ENCODE results near the gene GTF2A1. TPM values are rescaled to one million over a fixed set of nuclear protein-coding genes. Genes with fewer than 3 reads are reported as not detected.

GTF2A1 gene
- total RNA-seq, 1 donor from 2014 or later, result 63.1 TPM

GRCh38 chr14:81209167-81209836, 11.5 kb downstream of the GTF2A1 start:
- no peak overlapping the region for H2AFZ ChIP-seq (replicated peaks)
- H3K79me2 ChIP-seq (ENCODE audit: low read depth), result peaks cover 100% of the 10 kb centered on the region
- no peaks in the 10 kb centered on the region for H3K27me3 ChIP-seq
- Mint-ChIP-seq H3K4me1 (peaks cover 9% of the 10 kb centered on the region), H3K4me3 (no peak overlapping the region), H3K27ac (no peak overlapping the region), H3K36me3 (peaks cover 61% of the 10 kb centered on the region), H3K27me3 (ENCODE audit: insufficient read depth, low read depth) (no peaks in the 10 kb centered on the region), H3K9me3 (no peaks in the 10 kb centered on the region)
- peaks cover 71% of the 10 kb centered on the region for H4K20me1 ChIP-seq (ENCODE audit: low read depth)
- no peaks in the 10 kb centered on the region for H3F3A ChIP-seq (ENCODE audit: low read depth)
- no peaks in the 10 kb centered on the region for H3K9me3 ChIP-seq (ENCODE audit: low read depth)
- no peak overlapping the region for H3K4me2 ChIP-seq
- DNase-seq (ENCODE audit: low spot score), result no peak
- no peak overlapping the region for H3K4me3 ChIP-seq
- no peak overlapping the region for H3K27ac ChIP-seq
- H3K4me1 ChIP-seq, result no peaks in the 10 kb centered on the region
- TF ChIP-seq EZH2 (IDR thresholded peaks at IDR 0.05) (no peak), EZH2phosphoT487 (IDR thresholded peaks at IDR 0.05) (no peak)
- TF ChIP-seq, protein P1, sequence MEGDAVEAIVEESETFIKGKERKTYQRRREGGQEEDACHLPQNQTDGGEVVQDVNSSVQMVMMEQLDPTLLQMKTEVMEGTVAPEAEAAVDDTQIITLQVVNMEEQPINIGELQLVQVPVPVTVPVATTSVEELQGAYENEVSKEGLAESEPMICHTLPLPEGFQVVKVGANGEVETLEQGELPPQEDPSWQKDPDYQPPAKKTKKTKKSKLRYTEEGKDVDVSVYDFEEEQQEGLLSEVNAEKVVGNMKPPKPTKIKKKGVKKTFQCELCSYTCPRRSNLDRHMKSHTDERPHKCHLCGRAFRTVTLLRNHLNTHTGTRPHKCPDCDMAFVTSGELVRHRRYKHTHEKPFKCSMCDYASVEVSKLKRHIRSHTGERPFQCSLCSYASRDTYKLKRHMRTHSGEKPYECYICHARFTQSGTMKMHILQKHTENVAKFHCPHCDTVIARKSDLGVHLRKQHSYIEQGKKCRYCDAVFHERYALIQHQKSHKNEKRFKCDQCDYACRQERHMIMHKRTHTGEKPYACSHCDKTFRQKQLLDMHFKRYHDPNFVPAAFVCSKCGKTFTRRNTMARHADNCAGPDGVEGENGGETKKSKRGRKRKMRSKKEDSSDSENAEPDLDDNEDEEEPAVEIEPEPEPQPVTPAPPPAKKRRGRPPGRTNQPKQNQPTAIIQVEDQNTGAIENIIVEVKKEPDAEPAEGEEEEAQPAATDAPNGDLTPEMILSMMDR (IDR thresholded peaks at IDR 0.05), result no peak
- H3K36me3 ChIP-seq, result peaks cover 4% of the 10 kb centered on the region
- H3K9ac ChIP-seq, result no peak overlapping the region

- Histone ChIP-seq H3K27me3 (no peaks in the 10 kb centered on the region), H3K27ac (no peak overlapping the region), H3K4me2 (no peak overlapping the region), H3K4me1 (no peaks in the 10 kb centered on the region), H3K36me3 (peaks cover 8% of the 10 kb centered on the region), H2AFZ (replicated peaks) (no peak overlapping the region), H3K4me3 (no peak overlapping the region), H3K9me3 (ENCODE audit: low read depth) (no peaks in the 10 kb centered on the region), H3F3A (ENCODE audit: low read depth) (no peaks in the 10 kb centered on the region), H3K79me2 (ENCODE audit: low read depth) (peaks cover 100% of the 10 kb centered on the region), H4K20me1 (ENCODE audit: low read depth) (peaks cover 71% of the 10 kb centered on the region), H3K9ac (no peak overlapping the region)
- Mint-ChIP-seq H3K9me3 (no peaks in the 10 kb centered on the region), H3K4me3 (no peak overlapping the region), H3K36me3 (peaks cover 62% of the 10 kb centered on the region), H3K4me1 (peaks cover 9% of the 10 kb centered on the region), H3K27me3 (ENCODE audit: insufficient read depth, low read depth) (no peaks in the 10 kb centered on the region), H3K27ac (no peak overlapping the region)
- no peak for DNase-seq (ENCODE audit: low spot score)
- no peak for TF ChIP-seq EZH2 (IDR thresholded peaks at IDR 0.05)
- TF ChIP-seq, protein P1 (IDR thresholded peaks at IDR 0.05), result no peak
- no peak for TF ChIP-seq EZH2phosphoT487 (IDR thresholded peaks at IDR 0.05)
Observed at GRCh38 chr14:81208489-81208888, 12.3 kb downstream of the GTF2A1 start.

DNA sequence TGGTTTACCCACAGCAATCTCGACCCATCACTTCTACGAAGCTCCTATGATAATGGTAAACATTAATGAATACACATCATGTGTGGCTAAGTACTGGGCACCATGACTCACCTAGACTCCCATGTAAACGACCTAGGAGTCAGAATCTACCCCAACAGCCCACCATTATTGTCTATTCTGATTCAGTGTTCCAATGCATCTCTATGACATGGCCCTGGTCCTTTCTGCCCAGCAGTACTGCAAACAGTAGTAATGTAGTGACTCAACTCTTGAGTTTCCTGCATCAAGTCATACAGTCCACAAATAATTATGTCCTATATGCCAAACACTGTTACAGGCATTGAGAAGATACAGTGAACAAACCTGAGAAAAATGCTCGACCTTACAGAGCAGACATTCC, 14.6 kb downstream of the GTF2A1 start:
- Histone ChIP-seq H3K9me3 (ENCODE audit: low read depth) (no peaks in the 10 kb centered on the region), H3K4me3 (no peak overlapping the region), H2AFZ (replicated peaks) (no peak overlapping the region), H3K27me3 (no peaks in the 10 kb centered on the region), H3K9ac (no peak overlapping the region), H3K27ac (no peak overlapping the region), H3K4me1 (no peaks in the 10 kb centered on the region), H3K4me2 (no peak overlapping the region), H4K20me1 (ENCODE audit: low read depth) (peaks cover 51% of the 10 kb centered on the region), H3K36me3 (peaks cover 29% of the 10 kb centered on the region), H3F3A (ENCODE audit: low read depth) (no peaks in the 10 kb centered on the region), H3K79me2 (ENCODE audit: low read depth) (peaks cover 99% of the 10 kb centered on the region)
- Mint-ChIP-seq H3K4me3 (no peak overlapping the region), H3K9me3 (no peaks in the 10 kb centered on the region), H3K27ac (no peak overlapping the region), H3K36me3 (peaks cover 46% of the 10 kb centered on the region), H3K4me1 (no peaks in the 10 kb centered on the region), H3K27me3 (ENCODE audit: insufficient read depth, low read depth) (no peaks in the 10 kb centered on the region)
- DNase-seq (ENCODE audit: low spot score), result no peak
- TF ChIP-seq, protein P1 (IDR thresholded peaks at IDR 0.05), result no peak
- TF ChIP-seq EZH2 (IDR thresholded peaks at IDR 0.05) (no peak), EZH2phosphoT487 (IDR thresholded peaks at IDR 0.05) (no peak)

Measured in neural progenitor cell (in vitro differentiated cells).